ENCODE results near the gene MTFR1L.

DNA sequence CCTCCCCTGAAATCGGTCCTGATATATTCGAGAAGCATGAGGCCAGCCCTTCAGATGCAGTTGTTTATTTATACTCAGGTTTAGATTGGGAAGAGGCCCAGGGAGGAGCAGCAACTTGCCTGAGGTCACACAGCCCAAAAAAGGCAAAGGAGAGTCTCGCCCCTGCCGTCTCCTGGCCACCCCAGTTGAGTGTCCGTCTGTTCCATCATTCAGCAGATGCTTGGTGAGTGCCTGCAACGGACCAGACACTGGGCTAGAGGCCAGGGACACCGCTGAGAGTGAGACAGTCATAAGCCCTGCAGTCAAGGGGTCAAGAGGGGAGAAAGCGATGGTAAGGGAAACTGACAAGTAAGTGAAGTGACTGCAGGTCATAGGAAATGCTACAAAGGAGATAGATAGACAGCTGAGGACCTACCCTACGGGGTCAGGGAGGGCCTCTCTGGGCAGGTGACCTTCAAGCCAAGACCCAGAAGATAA is 35.1 kb upstream of the MTFR1L start:
- no peak for TF ChIP-seq CTCF (IDR thresholded peaks at IDR 0.05)
- TF ChIP-seq POLR2A (IDR thresholded peaks at IDR 0.05): no peak
